Neural cell (in vitro differentiated cells): Measurements from ENCODE around the gene INTS7.

Experiments used
- CTCF ChIP-seq: fragments of 450-650 bp; IDR thresholded peaks from 2 replicates; pipeline ENCODE4 v1.5.1; 2014; ENCODE audit warnings: antibody characterized with exemption, mild to moderate bottlenecking, moderate library complexity; ENCODE audit not compliant: poor library complexity, severe bottlenecking
- EP300 ChIP-seq: fragments of 450-650 bp; conservative IDR thresholded peaks from 2 replicates; pipeline ENCODE4 v1.6.1; 2014; ENCODE audit warnings: antibody characterized with exemption, mild to moderate bottlenecking, moderate library complexity; ENCODE audit not compliant: poor library complexity, severe bottlenecking
- EZH2 ChIP-seq: fragments of 200-600, 300-800 bp; shearing (Covaris generic), sonication (generic); IDR thresholded peaks from 2 replicates; pipeline ENCODE4 v1.6.1; 2014; ENCODE audit warnings: antibody characterized with exemption, low read length, borderline replicate concordance, mild to moderate bottlenecking; ENCODE audit not compliant: insufficient read depth, poor library complexity, severe bottlenecking
- MXI1 ChIP-seq: fragments of 450-650 bp; conservative IDR thresholded peaks from 2 replicates; pipeline ENCODE4 v1.6.1; 2014; ENCODE audit warnings: antibody characterized with exemption, mild to moderate bottlenecking; ENCODE audit not compliant: poor library complexity, severe bottlenecking
- POLR2AphosphoS5 ChIP-seq: IDR thresholded peaks from 2 replicates; pipeline ENCODE4 v1.6.1; 2012
- RAD21 ChIP-seq: fragments of 450-650 bp; conservative IDR thresholded peaks from 2 replicates; pipeline ENCODE4 v1.6.1; 2014; ENCODE audit warnings: antibody characterized with exemption, mild to moderate bottlenecking, moderate library complexity
- REST ChIP-seq: IDR thresholded peaks from 2 replicates; pipeline ENCODE4 v1.6.1; 2012; ENCODE audit warnings: borderline replicate concordance
- SMC3 ChIP-seq: fragments of 450-650 bp; conservative IDR thresholded peaks from 2 replicates; pipeline ENCODE4 v1.6.1; 2014; ENCODE audit warnings: antibody characterized with exemption, mild to moderate bottlenecking, moderate library complexity; ENCODE audit not compliant: poor library complexity
- TAF1 ChIP-seq: IDR thresholded peaks from 2 replicates; pipeline ENCODE4 v1.6.1; 2012; ENCODE audit warnings: low read depth

GRCh38 chr1:212042436-212042835 lies 7.1 kb upstream of the INTS7 start:
- TF ChIP-seq CTCF: no peak
- TF ChIP-seq TAF1: no peak
- no peak for TF ChIP-seq EZH2
- TF ChIP-seq EP300: no peak
- TF ChIP-seq SMC3: no peak
- no peak for TF ChIP-seq REST
- TF ChIP-seq POLR2AphosphoS5: no peak
- no peak for TF ChIP-seq RAD21
- TF ChIP-seq MXI1: no peak
